GM23338 (cell line): ENCODE measurements around the gene KLHL25.

Experiments
- CREB1 ChIP-seq: fragments of 250-450 bp; sonication (Bioruptor Pico); IDR thresholded peaks from 2 replicates; pipeline ENCODE4 v1.5.0; 2020; ENCODE audit warnings: low read depth, mild to moderate bottlenecking, moderate library complexity
- EZH2 ChIP-seq: fragments of 200-600 bp; sonication (generic); IDR thresholded peaks from one replicate; pipeline ENCODE4 v1.8.0; 2017; ENCODE audit warnings: antibody characterized with exemption, mild to moderate bottlenecking, low read depth; ENCODE audit not compliant: unreplicated experiment
- EZH2phosphoT487 ChIP-seq: fragments of 200-600 bp; sonication (generic); IDR thresholded peaks from one replicate; pipeline ENCODE4 v1.8.1; 2018; ENCODE audit warnings: antibody characterized with exemption; ENCODE audit not compliant: unreplicated experiment
- JUNB ChIP-seq: IDR thresholded peaks from one replicate; pipeline ENCODE4 v1.6.1; 2016; ENCODE audit warnings: antibody characterized with exemption; ENCODE audit not compliant: unreplicated experiment
- NANOG ChIP-seq: IDR thresholded peaks from 2 replicates; pipeline ENCODE4 v1.6.1; 2016; ENCODE audit warnings: antibody characterized with exemption, borderline replicate concordance
- POLR2AphosphoS5 ChIP-seq: IDR thresholded peaks from 2 replicates; pipeline ENCODE4 v1.6.1; 2016; ENCODE audit warnings: antibody characterized with exemption, low read depth
- ZNF331 ChIP-seq: fragments of 250-450 bp; sonication (Bioruptor Pico); IDR thresholded peaks from 2 replicates; pipeline ENCODE4 v1.5.0; 2020; ENCODE audit warnings: low read depth, mild to moderate bottlenecking, moderate library complexity
- TF ChIP-seq, protein P1 (sequence below), 2 experiments: fragments of 200-600 bp in 1 of 2; sonication (generic) in 1 of 2; conservative IDR thresholded peaks; 2 replicates each; pipeline versions ENCODE4 v1.5.1 to v1.6.1; 2016 to 2017; ENCODE audit warnings: antibody characterized with exemption in 2 of 2, low read depth in 2 of 2, mild to moderate bottlenecking in 2 of 2, moderate library complexity in 1 of 2
- TF ChIP-seq, protein P2 (sequence below): IDR thresholded peaks from one replicate; pipeline ENCODE4 v1.6.1; 2018; ENCODE audit warnings: antibody characterized with exemption; ENCODE audit not compliant: unreplicated experiment

DNA sequence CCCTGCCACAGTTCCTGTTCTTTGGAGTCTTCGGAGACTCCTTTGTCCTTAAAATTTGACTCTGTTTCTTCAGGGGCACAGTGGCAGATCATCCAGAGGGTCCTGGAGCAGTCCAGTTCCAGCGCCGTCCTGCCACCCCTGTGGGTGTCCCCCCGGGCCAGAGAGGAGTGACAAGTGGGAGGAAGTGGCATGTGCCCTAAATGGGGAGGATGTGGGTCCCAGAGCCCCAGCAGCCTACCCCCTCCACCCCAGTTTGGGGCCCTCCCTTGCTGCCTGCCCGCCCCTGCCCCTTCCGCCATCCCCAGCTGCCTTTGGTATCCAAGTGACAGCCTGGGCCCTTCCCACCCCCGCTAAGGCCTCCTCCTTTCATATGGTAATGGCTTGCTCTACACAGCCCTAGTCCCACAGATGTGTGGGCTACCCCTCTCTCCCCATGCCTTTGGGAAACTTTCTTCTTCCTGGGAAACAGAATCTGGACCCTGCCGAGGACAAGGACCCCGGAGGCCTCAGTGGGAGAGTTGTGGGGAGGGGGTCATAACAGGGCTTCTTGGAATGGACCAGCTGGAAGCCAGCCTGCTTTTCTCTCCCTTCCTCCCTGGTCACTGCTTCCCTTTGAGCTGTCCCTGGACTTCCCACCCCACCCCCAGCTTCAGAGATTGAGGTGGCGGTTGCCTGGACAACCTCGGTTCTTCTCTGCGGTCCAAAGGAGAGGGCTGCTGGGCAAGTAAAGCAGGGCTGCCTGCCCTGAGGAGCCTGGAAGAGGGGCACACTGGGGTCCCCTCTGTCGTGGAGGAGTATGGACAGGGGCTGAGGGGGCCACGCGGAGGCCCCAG is 43.2 kb downstream of the KLHL25 start:
- TF ChIP-seq POLR2AphosphoS5 (peak; percentile 46; the same call in 1 of the 2 replicates), EZH2 (no peak), EZH2phosphoT487 (no peak), ZNF331 (CRISPR knock-in tag) (no peak), NANOG (no peak), CREB1 (CRISPR knock-in tag) (0 out of 2 replicates have a peak, but pooled peaks have one; percentile 33), JUNB (no peak)
- TF ChIP-seq, protein P1, sequence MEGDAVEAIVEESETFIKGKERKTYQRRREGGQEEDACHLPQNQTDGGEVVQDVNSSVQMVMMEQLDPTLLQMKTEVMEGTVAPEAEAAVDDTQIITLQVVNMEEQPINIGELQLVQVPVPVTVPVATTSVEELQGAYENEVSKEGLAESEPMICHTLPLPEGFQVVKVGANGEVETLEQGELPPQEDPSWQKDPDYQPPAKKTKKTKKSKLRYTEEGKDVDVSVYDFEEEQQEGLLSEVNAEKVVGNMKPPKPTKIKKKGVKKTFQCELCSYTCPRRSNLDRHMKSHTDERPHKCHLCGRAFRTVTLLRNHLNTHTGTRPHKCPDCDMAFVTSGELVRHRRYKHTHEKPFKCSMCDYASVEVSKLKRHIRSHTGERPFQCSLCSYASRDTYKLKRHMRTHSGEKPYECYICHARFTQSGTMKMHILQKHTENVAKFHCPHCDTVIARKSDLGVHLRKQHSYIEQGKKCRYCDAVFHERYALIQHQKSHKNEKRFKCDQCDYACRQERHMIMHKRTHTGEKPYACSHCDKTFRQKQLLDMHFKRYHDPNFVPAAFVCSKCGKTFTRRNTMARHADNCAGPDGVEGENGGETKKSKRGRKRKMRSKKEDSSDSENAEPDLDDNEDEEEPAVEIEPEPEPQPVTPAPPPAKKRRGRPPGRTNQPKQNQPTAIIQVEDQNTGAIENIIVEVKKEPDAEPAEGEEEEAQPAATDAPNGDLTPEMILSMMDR (conservative IDR thresholded peaks at IDR 0.05; ENCODE audit: low read depth in 2 of 2) = no peak
- TF ChIP-seq, protein P2, sequence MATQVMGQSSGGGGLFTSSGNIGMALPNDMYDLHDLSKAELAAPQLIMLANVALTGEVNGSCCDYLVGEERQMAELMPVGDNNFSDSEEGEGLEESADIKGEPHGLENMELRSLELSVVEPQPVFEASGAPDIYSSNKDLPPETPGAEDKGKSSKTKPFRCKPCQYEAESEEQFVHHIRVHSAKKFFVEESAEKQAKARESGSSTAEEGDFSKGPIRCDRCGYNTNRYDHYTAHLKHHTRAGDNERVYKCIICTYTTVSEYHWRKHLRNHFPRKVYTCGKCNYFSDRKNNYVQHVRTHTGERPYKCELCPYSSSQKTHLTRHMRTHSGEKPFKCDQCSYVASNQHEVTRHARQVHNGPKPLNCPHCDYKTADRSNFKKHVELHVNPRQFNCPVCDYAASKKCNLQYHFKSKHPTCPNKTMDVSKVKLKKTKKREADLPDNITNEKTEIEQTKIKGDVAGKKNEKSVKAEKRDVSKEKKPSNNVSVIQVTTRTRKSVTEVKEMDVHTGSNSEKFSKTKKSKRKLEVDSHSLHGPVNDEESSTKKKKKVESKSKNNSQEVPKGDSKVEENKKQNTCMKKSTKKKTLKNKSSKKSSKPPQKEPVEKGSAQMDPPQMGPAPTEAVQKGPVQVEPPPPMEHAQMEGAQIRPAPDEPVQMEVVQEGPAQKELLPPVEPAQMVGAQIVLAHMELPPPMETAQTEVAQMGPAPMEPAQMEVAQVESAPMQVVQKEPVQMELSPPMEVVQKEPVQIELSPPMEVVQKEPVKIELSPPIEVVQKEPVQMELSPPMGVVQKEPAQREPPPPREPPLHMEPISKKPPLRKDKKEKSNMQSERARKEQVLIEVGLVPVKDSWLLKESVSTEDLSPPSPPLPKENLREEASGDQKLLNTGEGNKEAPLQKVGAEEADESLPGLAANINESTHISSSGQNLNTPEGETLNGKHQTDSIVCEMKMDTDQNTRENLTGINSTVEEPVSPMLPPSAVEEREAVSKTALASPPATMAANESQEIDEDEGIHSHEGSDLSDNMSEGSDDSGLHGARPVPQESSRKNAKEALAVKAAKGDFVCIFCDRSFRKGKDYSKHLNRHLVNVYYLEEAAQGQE = no peak
